Upper lobe of left lung (tissue), 6 donors: ENCODE data around the gene ZNF681. TPM values are rescaled to one million over a fixed set of nuclear protein-coding genes. Genes with fewer than 3 reads are reported as not detected.

Experiments
- ATAC-seq, 2 donors: fragments of 200-7000 bp; cut with Tn5 transposase; one replicate each; pipeline ENCODE4 v1.9.1; 2022; ENCODE audit warnings: mild to moderate bottlenecking in 2 of 2, moderate library complexity in 2 of 2; ENCODE audit not compliant: low FRiP score in 2 of 2
- DNase-seq, 2 donors: peaks; one replicate each; pipeline ENCODE4 v3.0.0-alpha.2; 2019 to 2020
- H3K27ac ChIP-seq, 4 donors: fragments of 200-600 bp; sonication (generic); one replicate each; pipeline ENCODE4 v1.5.1; 2016 to 2019
- H3K27me3 ChIP-seq, 4 donors: fragments of 200-600 bp; sonication (generic); one replicate each; pipeline ENCODE4 v1.5.1; 2017 to 2019
- H3K36me3 ChIP-seq, 4 donors: fragments of 200-600 bp; sonication (generic); one replicate each; pipeline ENCODE4 v1.5.1; 2016 to 2019
- H3K4me1 ChIP-seq, 4 donors: fragments of 200-600 bp; sonication (generic); one replicate each; pipeline ENCODE4 v1.5.1; 2018 to 2019
- H3K4me3 ChIP-seq, 4 donors: fragments of 200-600 bp; sonication (generic); one replicate each; pipeline ENCODE4 v1.5.1; 2017 to 2019; ENCODE audit warnings: mild to moderate bottlenecking in 2 of 4, moderate library complexity in 1 of 4
- H3K9me3 ChIP-seq, 4 donors: fragments of 200-600 bp; sonication (generic); one replicate each; pipeline ENCODE4 v1.5.1; 2018 to 2019
- CTCF ChIP-seq, 6 experiments: fragments of 450-650 bp in 4 of 6; fragments of 200-600 bp in 2 of 6; sonication (generic) in 2 of 6; IDR thresholded peaks; one replicate each; pipeline ENCODE4 v1.5.1; 2016 to 2019; ENCODE audit warnings: antibody characterized with exemption in 6 of 6
- EP300 ChIP-seq, 4 donors: sonication (generic); formaldehyde crosslinking; IDR thresholded peaks; one replicate each; pipeline ENCODE4 v1.5.1; 2017; ENCODE audit warnings: antibody characterized with exemption in 4 of 4, control low read depth in 2 of 4
- POLR2A ChIP-seq, 4 donors: fragments of 450-650 bp; IDR thresholded peaks; one replicate each; pipeline ENCODE4 v1.5.1; 2016 to 2017; ENCODE audit warnings: antibody characterized with exemption in 4 of 4, mild to moderate bottlenecking in 2 of 4
- POLR2AphosphoS5 ChIP-seq, 2 donors: sonication (generic); formaldehyde crosslinking; IDR thresholded peaks; one replicate each; pipeline ENCODE4 v1.5.1; 2017; ENCODE audit warnings: antibody characterized with exemption in 2 of 2
- WGBS, 2 donors: methylation state at CpG; one replicate each; pipeline ENCODE4 v1.1.5; 2017 to 2018; 5-methylcytosine and 5-hydroxymethylcytosine counted together
- total RNA-seq, 6 donors: library from RNA; depleted of rRNA in 4 of 6; stranded (reverse); fragments of >200 nt in 4 of 6; gene quantifications; one replicate each; pipeline versions ENCODE4 v1.1.0 to v1.2.1, GENCODE V29; 2016 to 2021
- donor health status: DM: no; HTN: no; CAD: no; lungs with moderate emphysema.
- donor health status: DM: no; HTN: yes; CAD: no; lungs with severe emphysema.

ZNF681 gene
- total RNA-seq, 6 donors from 2014 or later, result 0.67 to 3.9 (median 1.4) TPM

- no peak for TF ChIP-seq POLR2AphosphoS5 (IDR thresholded peaks at IDR 0.05)
- TF ChIP-seq POLR2A (IDR thresholded peaks at IDR 0.05), result no peak
- TF ChIP-seq EP300 (IDR thresholded peaks at IDR 0.05), result no peak
- TF ChIP-seq CTCF (IDR thresholded peaks at IDR 0.05), result no peak
- H3K36me3 ChIP-seq, result no peaks in the 10 kb centered on the region
- H3K9me3 ChIP-seq, result peaks cover 0 to 13% (median 10%) of the 10 kb centered on the region in 4 donors
Measured at GRCh38 chr19:23800868-23801267, 42.2 kb upstream of the ZNF681 start.

GRCh38 chr19:23800271-23800670, 41.6 kb upstream of the ZNF681 start:
- WGBS, 2 donors, result 70 to 72% methylated on average over 3 of the region's 3 CpGs
- Histone ChIP-seq H3K4me1 (no peaks in the 10 kb centered on the region), H3K9me3 (peaks cover 0 to 17% (median 15%) of the 10 kb centered on the region in 4 donors), H3K27ac (no peak overlapping the region), H3K36me3 (no peaks in the 10 kb centered on the region), H3K4me3 (no peak overlapping the region), H3K27me3 (no peaks in the 10 kb centered on the region)
- TF ChIP-seq EP300 (IDR thresholded peaks at IDR 0.05), result no peak
- TF ChIP-seq POLR2AphosphoS5 (IDR thresholded peaks at IDR 0.05), result no peak
- TF ChIP-seq POLR2A (IDR thresholded peaks at IDR 0.05), result no peak
- TF ChIP-seq CTCF (IDR thresholded peaks at IDR 0.05), result no peak
- no peak for ATAC-seq
- DNase-seq, result no peak

More at GRCh38 chr19:23800868-23801267, 42.2 kb upstream of the ZNF681 start:
- no peak overlapping the region for H3K27ac ChIP-seq
- no peaks in the 10 kb centered on the region for H3K4me1 ChIP-seq
- H3K4me3 ChIP-seq, result no peak overlapping the region
- ATAC-seq (no peak), DNase-seq (no peak)
- H3K27me3 ChIP-seq, result no peaks in the 10 kb centered on the region

- 53 to 89% methylated on average over 1 to 3 of the region's 5 CpGs for WGBS, 2 donors
- ATAC-seq, result no peak
Measured at GRCh38 chr19:23799321-23799720, 40.6 kb upstream of the ZNF681 start.

GRCh38 chr19:23795462-23795861, 36.8 kb upstream of the ZNF681 start:
- H3K9me3 ChIP-seq, result peaks cover 0 to 16% (median 13%) of the 10 kb centered on the region in 4 donors
- no peak overlapping the region for H3K4me3 ChIP-seq
- DNase-seq (no peak), ATAC-seq (no peak)
- no peaks in the 10 kb centered on the region for H3K4me1 ChIP-seq
- TF ChIP-seq EP300 (IDR thresholded peaks at IDR 0.05) (no peak), POLR2A (IDR thresholded peaks at IDR 0.05) (no peak), CTCF (IDR thresholded peaks at IDR 0.05) (no peak)
- H3K27ac ChIP-seq, result no peak overlapping the region
- no peaks in the 10 kb centered on the region for H3K27me3 ChIP-seq
- H3K36me3 ChIP-seq, result no peaks in the 10 kb centered on the region

More at GRCh38 chr19:23799321-23799720, 40.6 kb upstream of the ZNF681 start:
- H3K36me3 ChIP-seq, result no peaks in the 10 kb centered on the region
- no peak overlapping the region for H3K4me3 ChIP-seq
- no peaks in the 10 kb centered on the region for H3K4me1 ChIP-seq
- peaks cover 0 to 17% (median 14%) of the 10 kb centered on the region in 4 donors for H3K9me3 ChIP-seq
- DNase-seq, result no peak
- H3K27me3 ChIP-seq, result no peaks in the 10 kb centered on the region
- no peak for TF ChIP-seq POLR2A (IDR thresholded peaks at IDR 0.05)
- no peak for TF ChIP-seq POLR2AphosphoS5 (IDR thresholded peaks at IDR 0.05)
- TF ChIP-seq EP300 (IDR thresholded peaks at IDR 0.05), result no peak
- no peak overlapping the region for H3K27ac ChIP-seq

GRCh38 chr19:23792784-23793183, 34.1 kb upstream of the ZNF681 start:
- WGBS, 2 donors, result 91 to 92% methylated on average over 5 of the region's 5 CpGs
- peaks cover 0 to 22% (median 13%) of the 10 kb centered on the region in 4 donors for H3K9me3 ChIP-seq
- H3K27ac ChIP-seq, result no peak overlapping the region
- no peaks in the 10 kb centered on the region for H3K36me3 ChIP-seq
- H3K4me1 ChIP-seq, result no peaks in the 10 kb centered on the region
- DNase-seq (no peak), ATAC-seq (no peak)
- no peak overlapping the region for H3K4me3 ChIP-seq
- H3K27me3 ChIP-seq, result no peaks in the 10 kb centered on the region
- TF ChIP-seq CTCF (IDR thresholded peaks at IDR 0.05) (no peak), EP300 (IDR thresholded peaks at IDR 0.05) (no peak), POLR2A (IDR thresholded peaks at IDR 0.05) (no peak), POLR2AphosphoS5 (IDR thresholded peaks at IDR 0.05) (no peak)
